Measurements from ENCODE around the gene EML5. TPM values are rescaled to one million over a fixed set of nuclear protein-coding genes. Genes with fewer than 3 reads are reported as not detected.
A peak's percentile ranks its signal among the peaks of the same experiment; 100 is the strongest.

EML5 gene
- total RNA-seq, 2 donors from 2014 or later, result 8.3 to 17.2 TPM

GRCh38 chr14:88681755-88682494, 110.8 kb downstream of the EML5 start:
- Histone ChIP-seq H3K36me3 (no peaks in the 10 kb centered on the region), H3K9me3 (no peaks in the 10 kb centered on the region), H3K4me3 (no peak overlapping the region), H3K27me3 (replicated peaks; ENCODE audit: insufficient read depth) (no peaks in the 10 kb centered on the region), H3K4me1 (replicated peaks) (no peaks in the 10 kb centered on the region), H3K27ac (no peak overlapping the region)
- intact Hi-C loops (cut with DNase I), result no loop called here
- WGBS, result 62% methylated on average over 5 of the region's 5 CpGs
- no peak for DNase-seq (ENCODE audit: low spot score)
- no peak for TF ChIP-seq CTCF (IDR thresholded peaks at IDR 0.05)
- TF ChIP-seq POLR2AphosphoS5 (IDR thresholded peaks at IDR 0.05), result no peak
- no peak for TF ChIP-seq POLR2A (IDR thresholded peaks at IDR 0.05)

DNA sequence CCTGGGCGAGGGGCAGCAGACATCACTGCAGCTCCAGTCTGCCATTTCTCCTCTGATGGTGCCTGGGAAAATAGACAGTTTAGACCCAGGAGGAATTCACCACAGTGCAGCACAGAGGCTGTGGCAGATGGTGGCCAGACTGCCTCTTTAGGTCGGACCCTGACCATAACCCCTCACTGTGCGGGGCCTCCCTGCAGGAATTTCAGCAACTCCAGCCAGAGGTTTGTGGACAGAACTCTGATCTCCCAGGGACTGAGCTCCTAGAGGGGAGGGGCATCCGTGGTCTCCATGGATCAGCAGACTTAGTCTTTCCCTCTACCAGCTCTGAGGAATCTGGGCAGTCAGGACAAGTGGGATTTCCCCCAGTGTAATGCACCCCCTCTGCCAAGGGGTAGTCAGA, 123.4 kb downstream of the EML5 start:
- H3K36me3 ChIP-seq, result no peaks in the 10 kb centered on the region
- no peak overlapping the region for H3K27ac ChIP-seq
- TF ChIP-seq POLR2AphosphoS5 (IDR thresholded peaks at IDR 0.05), result no peak
- DNase-seq (ENCODE audit: low spot score), result no peak
- intact Hi-C loops (cut with DNase I), result loop anchor here (5.0 kb wide), 1 partner anchor 123 kb away; the partner anchor contains the start of gene EML5
- no peaks in the 10 kb centered on the region for H3K4me1 ChIP-seq (replicated peaks)
- no peaks in the 10 kb centered on the region for H3K27me3 ChIP-seq (replicated peaks; ENCODE audit: insufficient read depth)
- no peaks in the 10 kb centered on the region for H3K9me3 ChIP-seq
- WGBS, result 76% methylated on average over 4 of the region's 4 CpGs
- H3K4me3 ChIP-seq, result no peak overlapping the region

DNA sequence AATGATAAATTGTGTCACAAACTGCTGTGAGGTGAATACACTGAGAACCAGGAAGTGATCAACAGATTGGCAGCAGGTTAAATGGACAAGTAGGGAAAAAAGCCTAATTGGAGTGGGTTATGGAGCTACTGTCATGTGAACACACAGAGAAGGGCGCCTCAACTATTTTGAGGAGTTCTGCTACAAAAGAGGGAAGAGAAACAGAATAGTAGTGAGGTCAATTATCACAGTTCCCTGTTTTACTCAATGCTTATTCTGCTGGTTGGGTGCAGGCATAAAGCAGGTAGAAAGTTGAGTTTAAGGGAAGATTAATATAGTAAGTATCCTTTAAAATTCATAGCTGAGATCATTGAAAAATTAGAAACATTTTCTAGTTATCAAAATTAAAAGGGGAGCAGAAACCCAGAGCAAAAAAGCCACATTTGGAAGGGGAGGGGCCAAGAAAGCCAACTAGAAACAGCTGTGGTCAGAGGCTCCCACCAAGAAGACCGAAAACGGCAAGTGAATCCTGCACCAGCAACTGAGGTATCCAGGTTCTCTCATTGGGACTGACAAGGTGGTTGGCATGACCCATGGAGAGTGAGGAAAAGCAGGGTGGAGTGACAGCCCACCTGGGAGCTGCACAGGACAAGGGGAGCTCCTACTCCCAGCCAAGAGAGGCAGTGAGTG, 124.2 kb downstream of the EML5 start:
- 87% methylated on average over 3 of the region's 3 CpGs for WGBS

DNA sequence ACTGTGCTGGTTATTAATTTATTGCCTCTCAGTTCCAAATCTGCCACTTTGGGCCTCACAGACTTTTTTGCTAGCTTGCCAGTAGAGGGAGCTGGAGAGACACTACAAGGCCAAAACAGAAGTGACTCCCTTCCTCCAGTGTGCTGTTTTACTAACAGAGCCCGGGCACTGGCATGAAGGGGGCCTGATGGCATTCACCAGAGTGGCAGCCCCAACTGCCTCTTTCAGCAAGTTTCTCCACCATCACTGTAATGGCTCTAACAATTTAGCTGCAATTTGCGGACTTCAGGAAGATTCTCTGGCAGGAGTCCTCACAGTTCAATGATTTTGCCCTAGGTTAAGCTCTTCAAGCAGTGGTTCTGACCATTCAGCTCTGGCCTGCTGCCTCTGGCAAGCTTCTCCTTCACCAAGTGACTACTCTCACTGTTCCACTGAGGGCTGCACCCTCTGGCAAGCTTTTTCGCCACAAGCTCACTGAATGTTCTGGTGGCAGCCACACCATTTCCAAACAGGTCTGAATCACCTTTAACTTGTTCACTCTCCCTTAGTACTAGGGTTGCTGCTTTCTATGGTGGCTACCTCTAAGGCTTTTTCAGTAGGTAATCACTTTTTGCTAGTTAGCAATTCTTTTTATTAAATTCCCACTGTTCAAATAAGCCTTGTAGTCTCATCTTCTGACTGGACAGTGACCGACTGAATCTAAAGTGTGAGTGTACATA, 125.0 kb downstream of the EML5 start:
- H3K27ac ChIP-seq, result peak overlapping the region; percentile 22
- H3K27me3 ChIP-seq (replicated peaks; ENCODE audit: insufficient read depth), result no peaks in the 10 kb centered on the region
- peak; percentile 67 for DNase-seq (ENCODE audit: low spot score)
- no peak overlapping the region for H3K4me3 ChIP-seq
- intact Hi-C loops (cut with DNase I), result loop anchor here (2.0 to 5.0 kb wide), 2 partner anchors 125 to 201 kb away; partner anchors contain the start of gene EML5
- H3K36me3 ChIP-seq, result no peaks in the 10 kb centered on the region
- WGBS, result 43% methylated on average over 4 of the region's 4 CpGs
- no peaks in the 10 kb centered on the region for H3K4me1 ChIP-seq (replicated peaks)
- TF ChIP-seq POLR2AphosphoS5 (IDR thresholded peaks at IDR 0.05), result peak; percentile 28
- peak in 3 of 4 experiments; percentile 69 to 79 (median 72) for TF ChIP-seq CTCF (IDR thresholded peaks at IDR 0.05)
- no peak for TF ChIP-seq POLR2A (IDR thresholded peaks at IDR 0.05)
- H3K9me3 ChIP-seq, result no peaks in the 10 kb centered on the region

More for the DNA sequence above, 124.2 kb downstream of the EML5 start:
- Histone ChIP-seq H3K27me3 (replicated peaks; ENCODE audit: insufficient read depth) (no peaks in the 10 kb centered on the region), H3K36me3 (no peaks in the 10 kb centered on the region), H3K4me1 (replicated peaks) (no peaks in the 10 kb centered on the region), H3K4me3 (no peak overlapping the region), H3K27ac (peak overlapping the region in 1 of 2 donors; percentile 22), H3K9me3 (no peaks in the 10 kb centered on the region)
- intact Hi-C loops (cut with DNase I), result loop anchor here (5.0 kb wide), 1 partner anchor 124 kb away; the partner anchor contains the start of gene EML5
- no peak for TF ChIP-seq CTCF (IDR thresholded peaks at IDR 0.05)
- no peak for TF ChIP-seq POLR2A (IDR thresholded peaks at IDR 0.05)
- no peak for TF ChIP-seq POLR2AphosphoS5 (IDR thresholded peaks at IDR 0.05)
- DNase-seq (ENCODE audit: low spot score), result no peak

DNA sequence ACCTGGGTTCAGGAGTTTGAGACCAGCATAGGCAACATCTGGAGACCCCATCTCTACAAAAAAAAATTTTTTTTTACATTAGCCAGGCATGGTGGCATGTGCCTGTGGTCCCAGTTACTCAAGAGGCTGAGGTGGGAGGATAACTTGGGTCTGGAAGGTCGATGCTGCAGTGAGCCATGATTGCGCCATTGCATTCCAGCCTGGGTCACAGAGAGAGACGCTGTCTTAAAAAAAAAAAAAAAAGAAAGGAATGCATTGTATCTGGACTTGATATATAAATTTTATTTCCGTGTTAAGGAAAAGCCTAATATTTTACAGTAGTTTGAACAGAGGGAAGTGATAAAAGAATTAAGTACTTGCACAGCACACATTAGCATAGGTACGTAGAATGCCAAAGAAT, 132.7 kb downstream of the EML5 start:
- H3K4me3 ChIP-seq, result no peak overlapping the region
- TF ChIP-seq CTCF (IDR thresholded peaks at IDR 0.05) (no peak), POLR2AphosphoS5 (IDR thresholded peaks at IDR 0.05) (no peak), POLR2A (IDR thresholded peaks at IDR 0.05) (no peak)
- no peaks in the 10 kb centered on the region for H3K9me3 ChIP-seq
- H3K27me3 ChIP-seq (replicated peaks; ENCODE audit: insufficient read depth), result no peaks in the 10 kb centered on the region
- H3K36me3 ChIP-seq, result no peaks in the 10 kb centered on the region
- 73% methylated on average over 5 of the region's 5 CpGs for WGBS
- no peak overlapping the region for H3K27ac ChIP-seq
- no peak for DNase-seq (ENCODE audit: low spot score)
- intact Hi-C loops (cut with DNase I), result no loop called here
- H3K4me1 ChIP-seq (replicated peaks), result no peaks in the 10 kb centered on the region

Data from prostate gland (tissue), 2 donors.